NCI-H1436 treated with DMSO at 0.1 percent for 48 hours (cell line): ENCODE measurements around the gene PLXDC1.
A peak's percentile ranks its signal among the peaks of the same experiment; 100 is the strongest.

Source experiments
- DNase-seq: peaks from one replicate; lab custom pipeline; 2025; lab: John Stamatoyannopoulos, UW

Gene PLXDC1

GRCh38 chr17:39097150-39097519, 54.3 kb downstream of the PLXDC1 start:
- DNase-seq: no peak

- no peak for DNase-seq
These were observed 54.8 kb downstream of the PLXDC1 start for GRCh38 chr17:39096508-39097149.

GRCh38 chr17:39095309-39095686, 56.1 kb downstream of the PLXDC1 start:
- DNase-seq: no peak

- DNase-seq: no peak
These were observed 56.7 kb downstream of the PLXDC1 start for GRCh38 chr17:39094607-39095308.

DNA sequence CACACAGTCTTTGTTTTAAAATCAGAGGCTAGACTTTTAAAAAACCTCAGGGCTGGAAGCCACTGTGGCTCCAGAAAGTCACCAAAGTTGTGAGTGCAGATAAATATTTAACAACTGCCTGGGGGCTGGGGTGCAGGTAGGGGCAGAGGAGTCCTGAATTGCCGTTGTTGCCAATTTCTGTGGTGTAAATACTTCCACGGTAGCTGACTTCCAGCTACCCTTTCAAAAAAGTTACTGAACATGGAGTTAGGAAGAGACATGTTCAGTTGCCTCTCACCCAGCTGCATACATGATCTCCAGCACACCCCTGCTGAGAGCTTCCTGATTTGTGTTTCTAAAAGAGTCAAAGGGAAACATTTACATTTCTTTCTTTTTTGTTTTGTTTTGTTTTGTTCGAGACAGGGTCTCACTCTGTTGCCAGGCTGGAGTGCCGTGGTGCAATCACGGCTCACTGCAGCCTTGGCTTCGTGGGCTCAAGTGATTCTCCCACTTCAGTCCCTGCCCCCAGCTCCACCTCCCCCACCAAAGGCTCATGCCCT, 58.7 kb downstream of the PLXDC1 start:
- DNase-seq: no peak

DNA sequence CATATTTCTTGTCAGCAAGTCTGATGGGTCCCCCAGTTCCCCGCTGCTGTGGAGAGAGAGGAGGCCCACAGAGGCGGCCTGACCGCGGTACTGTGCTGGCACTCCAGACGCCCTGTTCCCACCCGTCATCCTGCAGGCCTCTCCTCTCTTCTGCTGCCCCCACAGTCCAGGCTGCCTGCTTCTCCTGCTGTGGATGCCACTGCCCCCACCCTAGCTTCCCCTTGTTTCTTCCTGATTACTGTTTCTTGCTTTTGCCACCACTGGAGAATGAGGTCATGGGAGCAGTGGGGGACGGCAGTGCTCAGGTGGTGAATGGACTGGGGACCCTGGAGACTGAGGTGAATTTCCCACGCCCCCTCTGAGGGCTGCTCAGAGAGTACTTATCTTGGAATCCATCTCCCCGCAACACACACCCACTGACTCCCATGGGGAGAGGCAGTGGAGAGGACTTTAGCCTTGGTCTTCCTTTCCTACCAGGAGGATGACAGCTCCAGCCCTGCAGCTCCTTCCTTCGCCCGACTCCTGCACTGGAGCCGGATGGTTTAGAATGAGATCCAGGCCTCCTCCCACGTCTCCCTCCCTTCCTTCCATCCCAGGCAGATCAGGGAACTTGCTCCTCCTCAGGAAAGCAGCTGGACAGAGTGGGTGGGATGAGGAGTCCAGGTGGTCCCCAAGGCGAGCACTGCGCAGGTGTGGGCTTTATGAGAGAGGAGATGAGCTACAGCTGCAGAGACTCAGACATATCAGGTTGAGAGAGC, 60.4 kb downstream of the PLXDC1 start:
- DNase-seq: no peak

- no peak for DNase-seq
These were observed 61.0 kb downstream of the PLXDC1 start for GRCh38 chr17:39090400-39090799.

GRCh38 chr17:39084558-39084957, 66.9 kb downstream of the PLXDC1 start:
- DNase-seq: no peak

DNA sequence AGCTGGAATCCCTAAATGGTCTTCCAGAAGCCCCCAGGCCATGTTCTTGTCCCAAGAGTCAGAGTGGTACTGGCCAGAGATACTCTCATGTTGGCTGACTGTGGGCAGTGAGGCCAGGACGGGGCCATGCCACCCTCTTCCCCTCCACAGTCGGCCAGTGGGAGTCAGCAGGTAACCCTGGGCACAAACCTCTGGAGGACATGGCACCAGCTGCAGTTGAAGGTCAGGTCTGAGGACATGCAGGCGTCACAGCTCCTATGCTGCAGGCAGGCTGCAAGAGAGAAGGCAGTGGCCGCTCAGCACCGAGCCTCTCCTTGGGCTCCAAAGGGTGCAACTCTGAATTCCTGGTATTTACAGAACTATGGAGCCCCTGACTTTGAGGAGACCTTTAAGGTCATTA, 68.2 kb downstream of the PLXDC1 start:
- DNase-seq: no peak

DNA sequence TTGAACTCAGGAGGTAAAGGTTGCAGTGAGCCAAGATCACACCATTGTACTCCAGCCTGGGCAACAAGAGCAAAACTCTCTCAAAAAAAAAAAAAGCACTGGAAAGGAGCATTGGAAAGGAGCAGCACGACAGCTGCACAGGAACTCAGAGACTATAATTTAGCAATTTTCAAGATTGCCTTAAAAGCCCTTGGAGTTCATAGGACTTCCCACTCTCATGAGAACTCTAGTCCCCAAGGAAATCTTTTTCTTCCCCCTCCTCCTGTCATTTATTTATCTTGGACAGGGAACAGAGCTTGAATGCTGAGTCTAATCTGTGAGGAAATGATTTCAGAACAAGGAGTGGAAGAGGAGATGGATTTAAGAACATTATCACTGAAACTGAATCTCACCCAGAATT, 69.0 kb downstream of the PLXDC1 start:
- DNase-seq: peak; percentile 58

GRCh38 chr17:39081851-39082250, 69.6 kb downstream of the PLXDC1 start:
- DNase-seq: no peak

DNA sequence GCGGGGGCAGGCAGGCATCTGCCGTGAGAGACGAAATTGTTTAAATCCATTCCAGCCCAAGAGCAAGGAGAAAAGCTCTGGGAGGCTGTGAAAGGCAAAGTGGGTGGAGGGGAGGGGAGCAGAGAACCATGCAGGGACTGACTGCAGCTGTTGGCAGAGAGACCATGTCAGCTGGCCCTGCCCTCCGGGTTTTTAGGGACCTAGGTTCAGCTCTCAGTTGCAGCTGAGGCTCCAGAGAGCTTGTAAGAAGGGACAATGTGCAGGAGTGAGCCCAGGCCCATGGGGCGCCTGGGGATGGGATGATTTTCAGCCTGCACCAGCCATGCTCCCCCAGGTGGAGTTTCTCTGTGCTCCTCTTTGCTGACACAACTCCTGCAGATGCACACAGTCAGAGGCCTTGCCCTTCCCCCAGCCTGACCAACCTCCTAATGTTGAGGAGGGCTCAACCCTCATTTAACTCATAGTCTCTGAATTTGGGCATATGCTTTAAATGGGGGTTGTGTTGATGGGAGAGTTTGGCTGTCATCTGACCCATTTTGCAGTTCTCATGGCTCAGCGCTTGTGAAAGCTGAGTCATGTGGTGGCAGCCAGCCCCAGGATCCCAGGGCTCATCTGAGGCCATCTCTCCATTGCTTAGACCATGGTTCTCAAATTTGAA, 70.9 kb downstream of the PLXDC1 start:
- DNase-seq: no peak

- no peak for DNase-seq
These were observed 71.6 kb downstream of the PLXDC1 start for GRCh38 chr17:39079836-39080235.

- DNase-seq: no peak
These were observed 73.6 kb downstream of the PLXDC1 start for GRCh38 chr17:39077866-39078265.

GRCh38 chr17:39077252-39077651, 74.2 kb downstream of the PLXDC1 start:
- DNase-seq: no peak

DNA sequence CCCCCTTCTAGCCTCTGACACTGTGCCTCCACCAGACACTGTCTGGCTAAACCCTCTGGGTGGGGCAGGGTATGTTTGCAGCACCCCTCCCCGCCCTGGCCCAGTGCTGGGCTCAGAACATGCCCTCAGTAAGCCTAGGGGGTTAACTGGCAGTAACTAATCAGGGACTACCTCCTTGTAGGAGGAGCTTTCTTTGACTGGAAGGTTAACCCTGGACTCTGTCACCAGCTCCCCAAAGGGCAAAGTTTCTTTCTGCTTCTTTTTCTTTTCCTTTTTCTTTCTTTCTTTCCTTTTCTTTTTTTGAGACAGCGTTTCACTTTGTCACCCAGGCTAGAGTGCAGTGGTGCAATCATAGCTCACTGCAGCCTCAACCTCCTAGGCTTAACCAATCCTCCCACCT, 76.8 kb downstream of the PLXDC1 start:
- DNase-seq: no peak

DNA sequence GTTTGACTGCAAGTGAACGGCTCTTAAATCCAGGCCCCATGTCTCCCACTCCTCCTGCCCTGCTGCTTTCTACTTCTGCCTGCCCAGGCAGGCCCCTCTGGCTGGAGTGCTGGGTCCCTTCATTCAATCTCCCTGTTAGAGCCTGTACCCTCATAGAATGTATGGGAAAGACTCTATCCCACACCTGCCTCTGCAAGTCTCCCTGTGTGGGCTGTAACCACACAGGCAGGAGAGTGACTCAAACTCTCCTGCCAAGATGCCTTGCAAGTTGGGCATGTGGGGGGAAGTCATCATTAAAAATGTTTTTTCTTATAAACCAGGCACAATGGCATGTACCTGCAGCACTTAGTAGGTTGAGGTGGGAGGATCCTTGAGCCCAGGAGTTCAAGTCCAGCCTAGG, 77.5 kb downstream of the PLXDC1 start:
- DNase-seq: no peak

DNA sequence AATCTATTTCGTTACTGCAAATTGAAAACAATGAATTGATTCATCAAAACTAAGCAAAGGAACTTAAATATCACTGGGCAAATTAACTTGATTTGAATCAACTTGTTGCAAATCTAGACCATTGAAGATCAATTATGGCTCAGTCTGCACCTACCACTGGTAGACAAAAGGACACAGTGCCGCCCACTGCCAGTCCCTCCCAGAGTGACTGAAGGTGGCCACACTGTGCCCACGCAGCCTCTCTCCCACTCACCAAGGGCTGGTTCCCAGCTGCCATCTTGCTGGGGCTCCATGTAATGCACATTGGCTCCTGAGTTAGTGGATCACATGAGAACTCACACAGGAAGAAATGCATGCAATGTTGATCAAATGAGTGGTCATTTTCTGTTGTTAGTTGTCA, 78.1 kb downstream of the PLXDC1 start:
- DNase-seq: no peak

DNA sequence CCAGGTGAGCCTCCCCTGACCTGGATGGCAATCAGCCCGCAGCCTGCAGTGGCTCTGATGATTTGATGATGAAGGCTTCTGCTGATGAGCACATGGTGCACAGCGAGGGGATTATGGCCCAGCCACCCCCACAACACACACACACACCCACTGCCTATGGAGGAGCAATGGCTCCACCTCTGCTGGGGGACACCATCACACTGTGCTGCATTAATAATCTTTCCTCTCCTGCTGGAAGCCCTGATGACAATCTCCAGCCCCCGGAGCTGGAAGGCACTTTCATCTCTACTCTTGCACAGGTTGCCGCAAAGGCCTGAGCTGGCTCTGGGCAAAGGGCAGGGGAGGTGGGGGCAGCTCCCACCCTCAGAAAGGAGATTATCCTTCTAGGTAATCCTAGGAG, 79.9 kb downstream of the PLXDC1 start:
- DNase-seq: no peak

GRCh38 chr17:39069114-39069756, 82.2 kb downstream of the PLXDC1 start:
- no peak for DNase-seq

DNA sequence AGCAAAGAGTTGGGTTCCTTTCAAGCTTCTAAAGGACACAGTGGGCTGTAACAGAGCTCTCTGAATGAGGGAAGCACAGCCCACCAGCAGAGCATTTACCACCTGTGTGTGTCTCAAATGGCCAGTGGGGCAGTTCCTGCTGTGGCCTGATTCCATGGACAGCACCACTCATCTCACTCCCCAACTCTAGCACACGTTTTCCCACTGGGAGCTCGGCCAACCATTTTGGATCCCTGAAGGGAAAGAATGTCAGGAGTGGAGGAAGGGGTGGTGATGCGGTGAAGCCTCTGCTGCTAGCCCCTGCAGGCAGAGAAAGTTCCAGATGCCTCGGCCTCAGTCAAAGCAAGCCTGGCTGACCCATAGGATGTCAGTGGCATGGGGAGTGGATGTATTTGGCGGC, 86.6 kb downstream of the PLXDC1 start:
- DNase-seq: no peak

DNA sequence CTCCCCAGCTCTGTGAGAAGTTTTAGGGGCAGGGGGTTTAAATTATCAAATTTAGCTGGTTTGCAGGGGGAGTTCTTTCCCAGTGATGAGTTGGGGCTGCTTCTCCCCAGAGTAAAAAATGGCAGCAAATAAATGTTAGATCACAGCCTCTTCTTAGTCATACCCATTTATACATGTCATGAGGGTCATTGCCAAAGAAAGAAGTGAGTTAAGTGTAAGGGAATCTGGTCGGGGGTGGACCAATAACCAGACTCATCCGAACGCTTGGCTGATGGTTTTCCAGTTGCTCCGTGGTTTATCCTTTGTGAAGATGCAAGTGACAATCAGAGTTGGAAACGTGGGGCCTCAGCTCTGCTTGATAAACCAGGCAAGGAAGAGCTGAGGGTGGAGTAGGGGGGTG, 87.1 kb downstream of the PLXDC1 start:
- no peak for DNase-seq
